ENCODE data around the gene L3MBTL4. TPM values are rescaled to one million over a fixed set of nuclear protein-coding genes. Genes with fewer than 3 reads are reported as not detected.
A peak's percentile ranks its signal among the peaks of the same experiment; 100 is the strongest.

L3MBTL4 gene
- total and polyA plus RNA-seq, 4 donors: 2.3 to 15.0 (median 5.0) TPM

GRCh38 chr18:5973099-5973498, 441.6 kb downstream of the L3MBTL4 start:
- H3K36me3 ChIP-seq (ENCODE audit: control insufficient read depth in 4 of 4, insufficient read depth in 3 of 4, low read depth in 1 of 4, low read length in 3 of 4): peaks cover 0 to 2% (median 0%) of the 10 kb centered on the region in 4 donors
- no peaks in the 10 kb centered on the region for H3K27me3 ChIP-seq (ENCODE audit: control insufficient read depth in 4 of 4, insufficient read depth in 4 of 4, low read length in 3 of 4)
- TF ChIP-seq YY1 (IDR thresholded peaks at IDR 0.05) (no peak), FOXA2 (IDR thresholded peaks at IDR 0.05) (no peak)
- no peak overlapping the region for H3K9ac ChIP-seq (ENCODE audit: low read depth in 1 of 2, low read length in 2 of 2)
- no peak for DNase-seq (ENCODE audit: low spot score)
- 95% methylated on average over 3 of the region's 3 CpGs for WGBS
- H3K27ac ChIP-seq (ENCODE audit: low read depth in 1 of 2, low read length in 2 of 2): no peak overlapping the region
- no peak overlapping the region for H3K4me3 ChIP-seq (ENCODE audit: low read depth in 1 of 3, low read length in 3 of 3)
- H3K4me1 ChIP-seq (ENCODE audit: control insufficient read depth in 4 of 4, insufficient read depth in 4 of 4, low read length in 3 of 4): no peaks in the 10 kb centered on the region
- no peaks in the 10 kb centered on the region for H3K9me3 ChIP-seq (ENCODE audit: control insufficient read depth in 4 of 4, low read length in 3 of 4)

GRCh38 chr18:5972298-5972697, 442.4 kb downstream of the L3MBTL4 start:
- H3K27me3 ChIP-seq (ENCODE audit: control insufficient read depth in 4 of 4, insufficient read depth in 4 of 4, low read length in 3 of 4): no peaks in the 10 kb centered on the region
- H3K27ac ChIP-seq (ENCODE audit: low read depth in 1 of 2, low read length in 2 of 2): no peak overlapping the region
- WGBS: 93% methylated on average over 7 of the region's 7 CpGs
- peaks cover 0 to 5% (median 0%) of the 10 kb centered on the region in 4 donors for H3K36me3 ChIP-seq (ENCODE audit: control insufficient read depth in 4 of 4, insufficient read depth in 3 of 4, low read depth in 1 of 4, low read length in 3 of 4)
- H3K4me1 ChIP-seq (ENCODE audit: control insufficient read depth in 4 of 4, insufficient read depth in 4 of 4, low read length in 3 of 4): no peaks in the 10 kb centered on the region
- no peak for TF ChIP-seq ZBTB33 (IDR thresholded peaks at IDR 0.05)
- no peak for TF ChIP-seq HNF4A (conservative IDR thresholded peaks at IDR 0.05)
- no peak for TF ChIP-seq FOXA2 (IDR thresholded peaks at IDR 0.05)
- no peak for TF ChIP-seq NR2F2 (IDR thresholded peaks at IDR 0.05)
- TF ChIP-seq TAF1 (conservative IDR thresholded peaks at IDR 0.05): no peak
- no peak for TF ChIP-seq HNF4G (IDR thresholded peaks at IDR 0.05)
- no peak for TF ChIP-seq CTCF (IDR thresholded peaks at IDR 0.05; ENCODE audit: low read depth, low read length, missing input control)
- no peak for TF ChIP-seq EGR1 (IDR thresholded peaks at IDR 0.05; ENCODE audit: low read depth in 2 of 2)
- no peak for TF ChIP-seq JUND (IDR thresholded peaks at IDR 0.05)
- no peak for TF ChIP-seq YY1 (IDR thresholded peaks at IDR 0.05)
- no peak for TF ChIP-seq RXRA (IDR thresholded peaks at IDR 0.05)
- TF ChIP-seq RAD21 (IDR thresholded peaks at IDR 0.05): no peak
- no peak for DNase-seq (ENCODE audit: low spot score)
- no peaks in the 10 kb centered on the region for H3K9me3 ChIP-seq (ENCODE audit: control insufficient read depth in 4 of 4, low read length in 3 of 4)
- H3K9ac ChIP-seq (ENCODE audit: low read depth in 1 of 2, low read length in 2 of 2): no peak overlapping the region
- no peak overlapping the region for H3K4me3 ChIP-seq (ENCODE audit: low read depth in 1 of 3, low read length in 3 of 3)

- no peak overlapping the region for H3K4me3 ChIP-seq (ENCODE audit: low read depth in 1 of 3, low read length in 3 of 3)
- no peaks in the 10 kb centered on the region for H3K4me1 ChIP-seq (ENCODE audit: control insufficient read depth in 4 of 4, insufficient read depth in 4 of 4, low read length in 3 of 4)
- DNase-seq (ENCODE audit: low spot score): peak; percentile 33
- no peaks in the 10 kb centered on the region for H3K9me3 ChIP-seq (ENCODE audit: control insufficient read depth in 4 of 4, low read length in 3 of 4)
- H3K27ac ChIP-seq (ENCODE audit: low read depth in 1 of 2, low read length in 2 of 2): no peak overlapping the region
- 51% methylated on average over 3 of the region's 3 CpGs for WGBS
- H3K36me3 ChIP-seq (ENCODE audit: control insufficient read depth in 4 of 4, insufficient read depth in 3 of 4, low read depth in 1 of 4, low read length in 3 of 4): peaks cover 0 to 5% (median 0%) of the 10 kb centered on the region in 4 donors
- no peak overlapping the region for H3K9ac ChIP-seq (ENCODE audit: low read depth in 1 of 2, low read length in 2 of 2)
- no peaks in the 10 kb centered on the region for H3K27me3 ChIP-seq (ENCODE audit: control insufficient read depth in 4 of 4, insufficient read depth in 4 of 4, low read length in 3 of 4)
- TF ChIP-seq NR2F2 (IDR thresholded peaks at IDR 0.05) (no peak), SP1 (IDR thresholded peaks at IDR 0.05) (no peak), ATF3 (IDR thresholded peaks at IDR 0.05) (no peak), REST (IDR thresholded peaks at IDR 0.05) (no peak), JUND (IDR thresholded peaks at IDR 0.05) (no peak), MAX (IDR thresholded peaks at IDR 0.05) (no peak), TAF1 (conservative IDR thresholded peaks at IDR 0.05) (no peak), FOXA2 (IDR thresholded peaks at IDR 0.05) (no peak), ZBTB33 (IDR thresholded peaks at IDR 0.05) (no peak), FOXA1 (IDR thresholded peaks at IDR 0.05) (no peak), RXRA (IDR thresholded peaks at IDR 0.05) (peak; percentile 16 to 40), YY1 (IDR thresholded peaks at IDR 0.05) (no peak), HNF4G (IDR thresholded peaks at IDR 0.05) (no peak), RAD21 (IDR thresholded peaks at IDR 0.05) (peak in 1 of 2 donors; percentile 32)
Measured at GRCh38 chr18:5969989-5970403, 444.7 kb downstream of the L3MBTL4 start.

All from liver (tissue), 9 donors.